ENCODE results near the gene SSR4. TPM values are rescaled to one million over a fixed set of nuclear protein-coding genes. Genes with fewer than 3 reads are reported as not detected.
A peak's percentile ranks its signal among the peaks of the same experiment; 100 is the strongest.

Gene SSR4
- total RNA-seq, 1 experiment from 2014 or later, result 298 TPM

- peaks cover 8% of the 10 kb centered on the region; the same call in 1 of the 2 replicates for H3K36me3 ChIP-seq (ENCODE audit: low read depth, low read length)
- no peaks in the 10 kb centered on the region for H3K27me3 ChIP-seq (ENCODE audit: low read length)
- peak overlapping the region; percentile 90 for H3K4me3 ChIP-seq (ENCODE audit: low read length)
- no peaks in the 10 kb centered on the region for H3K9me2 ChIP-seq (replicated peaks; ENCODE audit: low read length)
- peaks cover 61% of the 10 kb centered on the region for H3K79me2 ChIP-seq (ENCODE audit: low read length)
- peaks cover 21% of the 10 kb centered on the region for H3K4me1 ChIP-seq (ENCODE audit: insufficient read depth, low read length)
- BruUV-seq (replicated peaks), result TSS peak; percentile 76
- CTCF ChIA-PET, result interaction anchor here (0.6 kb wide), 1 partner anchor 16 kb away, joined by 3 read pairs; no protein-coding TSS in a partner anchor
- H3K9ac ChIP-seq (ENCODE audit: low read length), result peak overlapping the region; percentile 98
- TF ChIP-seq CTCF (conservative IDR thresholded peaks at IDR 0.05; ENCODE audit: low read depth, low read length) (no peak), EZH2 (IDR thresholded peaks at IDR 0.05; ENCODE audit: low read length, unreplicated experiment) (no peak), EZH2phosphoT487 (IDR thresholded peaks at IDR 0.05; ENCODE audit: borderline replicate concordance, low read length) (no peak)
- intact Hi-C loops (cut with micrococcal nuclease), result loop anchor here (2.0 kb wide), 1 partner anchor 30 kb away; the partner anchor contains the start of gene PLXNB3
- ATAC-seq, result 0 out of 2 replicates have a peak, but pooled peaks have one; percentile 2
- H3K4me2 ChIP-seq (ENCODE audit: low read length), result peak overlapping the region; percentile 98
- no peaks in the 10 kb centered on the region for H4K20me1 ChIP-seq (ENCODE audit: low read length)
- no peak for DNase-seq
- no peaks in the 10 kb centered on the region for H3K9me3 ChIP-seq (ENCODE audit: low read length)
- H2AFZ ChIP-seq (ENCODE audit: low read length), result peak overlapping the region; percentile 80
- H3K27ac ChIP-seq (ENCODE audit: low read length), result peak overlapping the region; percentile 64
- no peaks in the 10 kb centered on the region for H3F3A ChIP-seq (ENCODE audit: low read length, unreplicated experiment)
- POLR2A ChIA-PET (ENCODE audit: unreplicated experiment), result no interaction called here
Observed at GRCh38 chrX:153794897-153795816, 689 bp downstream of the SSR4 start.

- POLR2A ChIA-PET (ENCODE audit: unreplicated experiment), result no interaction called here
Observed at GRCh38 chrX:153797415-153798015, 3.0 kb downstream of the SSR4 start.

More at GRCh38 chrX:153797415-153798015, 3.0 kb downstream of the SSR4 start:
- Histone ChIP-seq H4K20me1 (ENCODE audit: low read length) (no peaks in the 10 kb centered on the region), H2AFZ (ENCODE audit: low read length) (no peak overlapping the region), H3K4me2 (ENCODE audit: low read length) (no peak overlapping the region), H3K9me3 (ENCODE audit: low read length) (no peaks in the 10 kb centered on the region), H3K27me3 (ENCODE audit: low read length) (no peaks in the 10 kb centered on the region), H3K9me2 (replicated peaks; ENCODE audit: low read length) (no peaks in the 10 kb centered on the region), H3K4me1 (ENCODE audit: insufficient read depth, low read length) (peaks cover 18% of the 10 kb centered on the region), H3K4me3 (ENCODE audit: low read length) (no peak overlapping the region), H3K79me2 (ENCODE audit: low read length) (peaks cover 38% of the 10 kb centered on the region), H3K9ac (ENCODE audit: low read length) (no peak overlapping the region), H3F3A (ENCODE audit: low read length, unreplicated experiment) (no peaks in the 10 kb centered on the region), H3K36me3 (ENCODE audit: low read depth, low read length) (peaks cover 8% of the 10 kb centered on the region; the same call in 1 of the 2 replicates), H3K27ac (ENCODE audit: low read length) (no peak overlapping the region)
- CTCF ChIA-PET, result no interaction called here
- ATAC-seq, result no peak
- TF ChIP-seq EZH2phosphoT487 (IDR thresholded peaks at IDR 0.05; ENCODE audit: borderline replicate concordance, low read length) (no peak), CTCF (conservative IDR thresholded peaks at IDR 0.05; ENCODE audit: low read depth, low read length) (no peak), EZH2 (IDR thresholded peaks at IDR 0.05; ENCODE audit: low read length, unreplicated experiment) (no peak)
- intact Hi-C loops (cut with micrococcal nuclease), result no loop called here
- BruUV-seq (replicated peaks), result no TSS peak
- no peak for DNase-seq
